Prostate gland (tissue), 2 donors: ENCODE data around the gene NTM. TPM values are rescaled to one million over a fixed set of nuclear protein-coding genes. Genes with fewer than 3 reads are reported as not detected.

Source experiments
- DNase-seq: peaks from one replicate; pipeline ENCODE4 v3.0.0-alpha.2; 2019; ENCODE audit warnings: low spot score
- H3K27ac ChIP-seq, 2 donors: fragments of 200-600 bp; sonication (generic); 2 replicates each; pipeline ENCODE4 v1.5.1; 2017 to 2019
- H3K27me3 ChIP-seq: fragments of 200-600 bp; sonication (generic); replicated peaks from 2 replicates; pipeline ENCODE4 v1.5.1; 2019; ENCODE audit not compliant: insufficient read depth
- H3K36me3 ChIP-seq, 2 donors: fragments of 200-600 bp; sonication (generic); 1 replicate in 1 of 2; 2 replicates in 1 of 2; pipeline versions ENCODE4 v1.5.1 to v1.8.1; 2017 to 2019
- H3K4me1 ChIP-seq: fragments of 200-600 bp; sonication (generic); replicated peaks from 2 replicates; pipeline ENCODE4 v1.5.1; 2019
- H3K4me3 ChIP-seq, 2 donors: fragments of 200-600 bp; sonication (generic); 2 replicates each; pipeline ENCODE4 v1.5.1; 2017 to 2019
- H3K9me3 ChIP-seq: fragments of 200-600 bp; sonication (generic); 2 replicates; pipeline ENCODE4 v1.5.1; 2017
- CTCF ChIP-seq, 4 experiments: fragments of 200-600 bp in 2 of 4; fragments of 450-650 bp in 2 of 4; sonication (generic) in 2 of 4; IDR thresholded peaks; 1 replicate in 3 of 4; 2 replicates in 1 of 4; pipeline ENCODE4 v1.5.1; 2016 to 2019; ENCODE audit warnings: antibody characterized with exemption in 4 of 4, mild to moderate bottlenecking in 2 of 4, moderate library complexity in 2 of 4
- POLR2A ChIP-seq: fragments of 450-650 bp; IDR thresholded peaks from one replicate; pipeline ENCODE4 v1.6.1; 2016; ENCODE audit warnings: antibody characterized with exemption, mild to moderate bottlenecking
- POLR2AphosphoS5 ChIP-seq: sonication (generic); formaldehyde crosslinking; IDR thresholded peaks from one replicate; pipeline ENCODE4 v1.6.1; 2017; ENCODE audit warnings: antibody characterized with exemption
- WGBS: methylation state at CpG from one replicate; pipeline ENCODE4 v1.1.5; 2018; 5-methylcytosine and 5-hydroxymethylcytosine counted together
- intact Hi-C: fragments of 100-400 bp; cut with DNase I; formaldehyde crosslinking; loops from one replicate; pipeline ENCODE4 v1.14.2; 2022
- total RNA-seq, 2 donors: library from RNA; depleted of rRNA; stranded (reverse); fragments of >200 nt; gene quantifications; one replicate each; pipeline ENCODE4 v1.1.0, GENCODE V29; 2016

Gene NTM
- total RNA-seq, 2 donors from 2014 or later: 7.4 TPM; not detected in 1

DNA sequence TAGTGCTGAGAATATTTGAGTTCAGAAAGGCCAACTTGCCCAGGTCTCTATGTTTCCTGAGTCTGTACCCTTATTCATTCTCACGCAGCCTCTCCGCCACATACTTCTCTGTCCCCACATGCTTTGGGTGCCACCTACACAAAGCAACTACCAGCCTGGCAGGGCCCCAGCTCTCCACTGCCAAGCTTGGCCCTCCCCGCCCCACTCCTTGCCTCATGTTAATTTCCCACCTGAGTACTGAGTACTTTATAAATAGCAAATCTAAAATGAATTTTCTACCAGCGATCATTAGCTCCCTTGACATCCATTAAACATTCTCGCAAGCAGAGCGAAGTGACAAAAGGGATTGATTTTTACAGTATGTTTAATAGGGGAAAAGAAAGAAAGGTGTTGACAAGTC lies 20.8 kb downstream of the NTM start:
- Histone ChIP-seq H3K4me1 (no peaks in the 10 kb centered on the region), H3K36me3 (no peaks in the 10 kb centered on the region), H3K9me3 (no peaks in the 10 kb centered on the region), H3K27ac (no peak overlapping the region), H3K27me3 (no peaks in the 10 kb centered on the region), H3K4me3 (no peak overlapping the region)
- WGBS: 77% methylated on average over 6 of the region's 6 CpGs
- intact Hi-C loops: no loop called here
- TF ChIP-seq POLR2A (no peak), CTCF (IDR thresholded peaks at IDR 0.05) (no peak), POLR2AphosphoS5 (no peak)
- no peak for DNase-seq

GRCh38 chr11:131392528-131393255 lies 22.3 kb downstream of the NTM start:
- TF ChIP-seq POLR2AphosphoS5: no peak
- no peak for TF ChIP-seq POLR2A
- TF ChIP-seq CTCF (IDR thresholded peaks at IDR 0.05): no peak
- Histone ChIP-seq H3K9me3 (no peaks in the 10 kb centered on the region), H3K4me1 (no peaks in the 10 kb centered on the region), H3K27me3 (no peaks in the 10 kb centered on the region), H3K27ac (no peak overlapping the region), H3K4me3 (no peak overlapping the region), H3K36me3 (no peaks in the 10 kb centered on the region)
- WGBS: 70% methylated on average over 8 of the region's 8 CpGs
- no peak for DNase-seq
- intact Hi-C loops: no loop called here

- Histone ChIP-seq H3K27ac (no peak overlapping the region), H3K36me3 (no peaks in the 10 kb centered on the region), H3K9me3 (no peaks in the 10 kb centered on the region), H3K4me3 (no peak overlapping the region), H3K4me1 (no peaks in the 10 kb centered on the region), H3K27me3 (no peaks in the 10 kb centered on the region)
- intact Hi-C loops: no loop called here
- DNase-seq: no peak
- no peak for TF ChIP-seq CTCF (IDR thresholded peaks at IDR 0.05)
- TF ChIP-seq POLR2A: no peak
- TF ChIP-seq POLR2AphosphoS5: no peak
- WGBS: 73% methylated on average over 7 of the region's 7 CpGs
Measured at GRCh38 chr11:131393691-131394090, 23.3 kb downstream of the NTM start.

- no peak for DNase-seq
- no peak for TF ChIP-seq POLR2A
- TF ChIP-seq POLR2AphosphoS5: no peak
- no peak for TF ChIP-seq CTCF (IDR thresholded peaks at IDR 0.05)
- H3K4me3 ChIP-seq: no peak overlapping the region
- no peaks in the 10 kb centered on the region for H3K36me3 ChIP-seq
- H3K9me3 ChIP-seq: no peaks in the 10 kb centered on the region
- intact Hi-C loops: no loop called here
- H3K4me1 ChIP-seq: no peaks in the 10 kb centered on the region
- WGBS: 63% methylated on average over 3 of the region's 3 CpGs
- no peak overlapping the region for H3K27ac ChIP-seq
- no peaks in the 10 kb centered on the region for H3K27me3 ChIP-seq
Measured at GRCh38 chr11:131397675-131398074, 27.3 kb downstream of the NTM start.

GRCh38 chr11:131402040-131402439 lies 31.6 kb downstream of the NTM start:
- DNase-seq: no peak
- 88% methylated on average over 1 of the region's 1 CpG for WGBS
- TF ChIP-seq CTCF (IDR thresholded peaks at IDR 0.05) (no peak), POLR2A (no peak), POLR2AphosphoS5 (no peak)
- intact Hi-C loops: no loop called here
- no peaks in the 10 kb centered on the region for H3K27me3 ChIP-seq
- H3K4me1 ChIP-seq: no peaks in the 10 kb centered on the region
- H3K27ac ChIP-seq: no peak overlapping the region
- no peaks in the 10 kb centered on the region for H3K9me3 ChIP-seq
- no peak overlapping the region for H3K4me3 ChIP-seq
- no peaks in the 10 kb centered on the region for H3K36me3 ChIP-seq
